ENCODE data around the gene SSH2.

SSH2 gene

DNA sequence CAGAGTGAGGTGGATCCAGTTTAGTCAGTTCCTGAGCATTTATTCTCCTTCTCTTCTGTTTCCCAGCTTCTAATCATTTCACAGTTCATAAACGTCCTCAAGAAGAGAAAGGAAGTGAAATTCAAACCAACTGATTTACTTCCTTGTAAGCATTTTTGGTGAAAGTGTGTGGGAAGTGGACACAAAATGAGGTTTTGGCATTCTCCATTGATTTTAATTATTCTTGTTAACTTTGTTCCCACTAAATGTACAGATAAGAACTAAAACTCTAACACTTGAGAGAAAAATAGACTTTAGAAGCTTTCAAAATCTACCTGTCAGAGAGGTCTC lies 264.6 kb downstream of the SSH2 start:
- H3K27ac ChIP-seq (ENCODE audit: low read length), result no peak overlapping the region
- H3K9ac ChIP-seq (ENCODE audit: low read length), result no peak overlapping the region
- H3K9me3 ChIP-seq (replicated peaks; ENCODE audit: insufficient read depth, low read length), result no peaks in the 10 kb centered on the region
- no peak overlapping the region for H2AFZ ChIP-seq (ENCODE audit: low read length)
- no peaks in the 10 kb centered on the region for H3K36me3 ChIP-seq (replicated peaks; ENCODE audit: insufficient read depth, low read length)
- H3K79me2 ChIP-seq (ENCODE audit: low read length), result no peaks in the 10 kb centered on the region
- no peaks in the 10 kb centered on the region for H3K9me2 ChIP-seq (replicated peaks; ENCODE audit: insufficient read depth, low read length)
- DNase-seq, result no peak
- no peaks in the 10 kb centered on the region for H3K27me3 ChIP-seq (replicated peaks; ENCODE audit: insufficient read depth, low read length)
- H4K20me1 ChIP-seq (ENCODE audit: insufficient read depth, low read length), result no peaks in the 10 kb centered on the region
- no peak for TF ChIP-seq EZH2phosphoT487 (IDR thresholded peaks at IDR 0.05; ENCODE audit: low read length)
- TF ChIP-seq, protein P1, sequence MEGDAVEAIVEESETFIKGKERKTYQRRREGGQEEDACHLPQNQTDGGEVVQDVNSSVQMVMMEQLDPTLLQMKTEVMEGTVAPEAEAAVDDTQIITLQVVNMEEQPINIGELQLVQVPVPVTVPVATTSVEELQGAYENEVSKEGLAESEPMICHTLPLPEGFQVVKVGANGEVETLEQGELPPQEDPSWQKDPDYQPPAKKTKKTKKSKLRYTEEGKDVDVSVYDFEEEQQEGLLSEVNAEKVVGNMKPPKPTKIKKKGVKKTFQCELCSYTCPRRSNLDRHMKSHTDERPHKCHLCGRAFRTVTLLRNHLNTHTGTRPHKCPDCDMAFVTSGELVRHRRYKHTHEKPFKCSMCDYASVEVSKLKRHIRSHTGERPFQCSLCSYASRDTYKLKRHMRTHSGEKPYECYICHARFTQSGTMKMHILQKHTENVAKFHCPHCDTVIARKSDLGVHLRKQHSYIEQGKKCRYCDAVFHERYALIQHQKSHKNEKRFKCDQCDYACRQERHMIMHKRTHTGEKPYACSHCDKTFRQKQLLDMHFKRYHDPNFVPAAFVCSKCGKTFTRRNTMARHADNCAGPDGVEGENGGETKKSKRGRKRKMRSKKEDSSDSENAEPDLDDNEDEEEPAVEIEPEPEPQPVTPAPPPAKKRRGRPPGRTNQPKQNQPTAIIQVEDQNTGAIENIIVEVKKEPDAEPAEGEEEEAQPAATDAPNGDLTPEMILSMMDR (IDR thresholded peaks at IDR 0.05; ENCODE audit: low read length), result no peak
- TF ChIP-seq EZH2 (optimal IDR thresholded peaks at IDR 0.05; ENCODE audit: low read depth, low read length), result no peak
- H3K4me1 ChIP-seq (ENCODE audit: low read length), result no peaks in the 10 kb centered on the region
- H3F3A ChIP-seq (ENCODE audit: insufficient read depth, low read length), result no peaks in the 10 kb centered on the region
- H3K4me3 ChIP-seq (ENCODE audit: low read length), result no peak overlapping the region
- no peak overlapping the region for H3K4me2 ChIP-seq (ENCODE audit: low read depth, low read length)

DNA sequence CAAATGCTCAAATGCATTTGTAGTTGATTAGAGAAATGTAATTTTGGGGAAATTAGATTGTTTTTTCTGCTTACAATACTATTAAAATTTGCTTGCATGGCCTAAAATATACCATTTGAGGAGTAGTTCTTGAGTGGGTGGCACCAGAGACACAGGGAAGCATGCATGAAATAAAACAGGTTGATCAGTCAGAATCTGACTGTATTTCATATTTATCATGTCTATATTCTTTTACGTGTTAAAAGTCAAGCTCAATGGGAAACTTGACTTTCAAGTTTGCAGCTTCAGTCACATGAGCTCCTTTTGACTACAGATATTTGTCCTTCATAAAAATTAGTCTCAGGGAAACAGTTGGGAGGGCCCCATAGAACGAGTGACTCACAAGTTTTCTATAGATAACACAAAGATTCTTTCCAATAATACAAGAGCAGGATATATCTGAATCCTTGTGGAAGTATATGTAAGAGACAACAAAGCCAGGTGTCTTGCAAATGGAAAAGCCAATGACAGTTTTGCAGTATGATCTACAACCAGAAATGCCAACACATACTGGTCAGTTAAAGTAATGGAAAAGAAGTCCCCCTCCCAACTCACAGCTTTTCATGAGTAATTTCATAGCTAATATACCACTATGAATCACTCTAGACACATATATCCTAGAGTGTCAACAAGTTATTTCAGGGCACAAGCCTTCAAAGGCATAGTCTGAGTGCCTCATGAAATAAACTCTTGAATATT lies 265.1 kb downstream of the SSH2 start:
- Histone ChIP-seq H3K79me2 (ENCODE audit: low read length) (no peaks in the 10 kb centered on the region), H2AFZ (ENCODE audit: low read length) (no peak overlapping the region), H3K27ac (ENCODE audit: low read length) (no peak overlapping the region), H4K20me1 (ENCODE audit: insufficient read depth, low read length) (no peaks in the 10 kb centered on the region), H3K9me3 (replicated peaks; ENCODE audit: insufficient read depth, low read length) (no peaks in the 10 kb centered on the region), H3K36me3 (replicated peaks; ENCODE audit: insufficient read depth, low read length) (no peaks in the 10 kb centered on the region), H3K27me3 (replicated peaks; ENCODE audit: insufficient read depth, low read length) (no peaks in the 10 kb centered on the region), H3K4me3 (ENCODE audit: low read length) (no peak overlapping the region), H3F3A (ENCODE audit: insufficient read depth, low read length) (no peaks in the 10 kb centered on the region), H3K9ac (ENCODE audit: low read length) (no peak overlapping the region), H3K4me2 (ENCODE audit: low read depth, low read length) (no peak overlapping the region), H3K9me2 (replicated peaks; ENCODE audit: insufficient read depth, low read length) (no peaks in the 10 kb centered on the region), H3K4me1 (ENCODE audit: low read length) (no peaks in the 10 kb centered on the region)
- TF ChIP-seq EZH2phosphoT487 (IDR thresholded peaks at IDR 0.05; ENCODE audit: low read length) (no peak), EZH2 (optimal IDR thresholded peaks at IDR 0.05; ENCODE audit: low read depth, low read length) (no peak)
- TF ChIP-seq, protein P1 (IDR thresholded peaks at IDR 0.05; ENCODE audit: low read length), result no peak
- DNase-seq, result no peak

DNA sequence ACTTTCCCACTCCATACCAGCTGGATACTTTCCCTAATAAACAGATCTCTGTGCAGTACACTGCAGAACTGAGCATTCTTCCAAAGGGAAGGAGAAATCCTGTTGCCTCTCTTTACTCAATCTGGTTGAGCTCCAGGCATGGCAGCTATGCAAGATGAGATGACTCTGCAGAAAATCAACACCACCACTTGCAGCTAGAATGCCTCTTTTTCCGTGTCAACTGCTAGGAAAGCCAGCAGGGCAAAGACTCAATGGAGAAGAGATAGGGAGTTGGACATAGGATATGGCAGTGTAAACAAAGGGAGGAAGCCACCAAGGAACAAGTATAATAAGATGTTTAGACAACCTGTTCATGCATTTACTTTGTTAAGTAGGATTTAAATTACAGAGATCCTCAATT lies 266.9 kb downstream of the SSH2 start:
- H3K27me3 ChIP-seq (replicated peaks; ENCODE audit: insufficient read depth, low read length), result no peaks in the 10 kb centered on the region
- no peaks in the 10 kb centered on the region for H3K4me1 ChIP-seq (ENCODE audit: low read length)
- H3K27ac ChIP-seq (ENCODE audit: low read length), result no peak overlapping the region
- H3K9me2 ChIP-seq (replicated peaks; ENCODE audit: insufficient read depth, low read length), result no peaks in the 10 kb centered on the region
- no peaks in the 10 kb centered on the region for H3K36me3 ChIP-seq (replicated peaks; ENCODE audit: insufficient read depth, low read length)
- no peaks in the 10 kb centered on the region for H4K20me1 ChIP-seq (ENCODE audit: insufficient read depth, low read length)
- TF ChIP-seq EZH2phosphoT487 (IDR thresholded peaks at IDR 0.05; ENCODE audit: low read length) (no peak), EZH2 (optimal IDR thresholded peaks at IDR 0.05; ENCODE audit: low read depth, low read length) (no peak)
- TF ChIP-seq, protein P1 (IDR thresholded peaks at IDR 0.05; ENCODE audit: low read length), result no peak
- no peak for DNase-seq
- H2AFZ ChIP-seq (ENCODE audit: low read length), result no peak overlapping the region
- no peak overlapping the region for H3K9ac ChIP-seq (ENCODE audit: low read length)
- no peaks in the 10 kb centered on the region for H3F3A ChIP-seq (ENCODE audit: insufficient read depth, low read length)
- H3K4me3 ChIP-seq (ENCODE audit: low read length), result no peak overlapping the region
- no peak overlapping the region for H3K4me2 ChIP-seq (ENCODE audit: low read depth, low read length)
- no peaks in the 10 kb centered on the region for H3K9me3 ChIP-seq (replicated peaks; ENCODE audit: insufficient read depth, low read length)
- H3K79me2 ChIP-seq (ENCODE audit: low read length), result no peaks in the 10 kb centered on the region
